NCI-H2081 (cell line): Measurements from ENCODE around the gene KRTAP5-11.
"Not testable (repeated sequence)": the region's sequence is repeated elsewhere in the genome, so short reads cannot be mapped to it uniquely, and the experiment has no call there.

Experiments
- DNase-seq, 2 experiments: peaks; one replicate each; lab custom pipeline; 2025; lab: John Stamatoyannopoulos, UW

Gene KRTAP5-11

DNA sequence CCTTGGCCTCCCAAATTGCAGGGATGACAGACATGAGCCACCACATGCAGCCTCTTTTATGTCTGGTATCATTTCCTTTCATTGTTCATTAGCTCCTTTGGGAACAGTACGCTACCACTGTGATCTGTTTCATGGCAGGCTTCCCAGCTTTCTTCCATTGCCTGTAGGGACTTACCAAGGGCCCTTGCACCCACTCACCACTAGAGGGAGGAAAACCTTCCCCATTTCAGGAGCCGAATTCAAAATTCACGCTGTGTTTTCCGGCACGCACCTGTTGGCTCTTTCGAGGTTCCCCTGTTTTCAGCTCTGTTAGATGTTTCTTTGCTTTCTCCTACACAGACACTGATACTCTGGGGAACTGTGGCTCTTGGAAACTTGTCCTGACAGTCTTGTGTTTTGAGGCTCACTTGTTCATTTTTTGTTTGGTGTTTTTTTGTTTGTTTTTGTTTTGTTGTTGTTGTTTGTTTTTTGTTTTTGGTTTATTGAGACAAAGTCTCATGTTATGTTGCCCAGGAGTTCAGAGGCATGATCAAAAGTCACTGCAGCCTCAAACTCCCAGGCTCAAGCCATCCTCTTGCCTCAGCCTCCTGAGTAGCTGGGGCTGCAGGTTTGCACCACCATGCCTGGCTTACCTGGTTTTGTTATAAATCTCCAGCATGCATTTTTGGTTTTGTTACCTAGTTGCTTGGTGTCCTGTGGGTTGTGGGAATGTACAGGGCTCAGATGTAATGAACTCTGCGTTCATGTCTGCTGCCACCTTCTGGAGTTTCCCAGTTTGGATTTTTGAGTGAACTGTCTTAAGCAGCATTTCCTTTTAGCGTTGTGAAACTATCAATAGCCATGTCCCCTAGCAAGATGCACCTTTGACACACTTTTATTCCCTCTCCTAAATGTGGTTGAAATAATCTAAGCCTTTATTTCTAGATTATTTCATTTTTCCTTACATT is 2.3 kb downstream of the KRTAP5-11 start:
- peak; percentile 52 to 75 for DNase-seq

GRCh38 chr11:71579513-71579912 is 3.2 kb downstream of the KRTAP5-11 start:
- DNase-seq: not testable (repeated sequence)

GRCh38 chr11:71577469-71578004 is 5.1 kb downstream of the KRTAP5-11 start:
- no peak for DNase-seq

DNA sequence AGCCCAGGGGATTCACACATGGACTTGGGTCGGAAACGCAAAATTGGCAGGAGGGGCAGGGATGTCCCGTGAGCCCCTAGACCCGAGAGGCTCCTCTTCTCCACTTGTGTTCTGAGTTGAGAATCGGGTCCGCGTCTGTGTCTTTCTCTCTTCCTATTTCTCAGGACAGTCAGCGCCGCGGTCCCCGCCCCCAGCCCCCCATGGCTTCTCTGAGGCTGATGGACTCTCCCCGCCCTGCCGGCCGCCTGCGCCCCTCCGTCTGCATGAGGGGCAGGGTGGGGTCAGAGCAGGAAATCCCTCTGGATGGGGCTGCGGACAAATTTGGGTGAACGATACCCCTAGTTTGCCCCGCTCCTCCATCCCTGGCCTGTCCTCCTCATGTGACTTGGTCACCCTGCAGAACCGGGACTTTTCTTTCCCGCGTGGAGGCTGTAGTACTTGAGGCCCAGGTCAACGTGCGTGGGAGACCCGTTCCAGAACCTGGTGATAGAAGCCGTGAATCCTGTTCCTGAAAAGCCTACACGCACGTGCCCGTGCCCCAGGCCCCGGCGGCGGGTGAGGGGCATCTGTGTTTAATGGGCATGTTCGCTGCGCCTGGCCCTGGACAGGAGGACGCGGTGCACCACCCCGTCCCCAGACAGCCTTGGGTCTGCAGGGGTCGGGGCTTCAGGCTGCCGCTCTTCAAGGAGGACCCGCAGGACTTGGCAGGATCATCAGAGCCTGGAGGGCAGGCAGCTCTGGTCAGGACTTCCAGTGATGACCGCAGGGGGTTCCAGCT is 5.8 kb downstream of the KRTAP5-11 start:
- not testable (repeated sequence) for DNase-seq

DNA sequence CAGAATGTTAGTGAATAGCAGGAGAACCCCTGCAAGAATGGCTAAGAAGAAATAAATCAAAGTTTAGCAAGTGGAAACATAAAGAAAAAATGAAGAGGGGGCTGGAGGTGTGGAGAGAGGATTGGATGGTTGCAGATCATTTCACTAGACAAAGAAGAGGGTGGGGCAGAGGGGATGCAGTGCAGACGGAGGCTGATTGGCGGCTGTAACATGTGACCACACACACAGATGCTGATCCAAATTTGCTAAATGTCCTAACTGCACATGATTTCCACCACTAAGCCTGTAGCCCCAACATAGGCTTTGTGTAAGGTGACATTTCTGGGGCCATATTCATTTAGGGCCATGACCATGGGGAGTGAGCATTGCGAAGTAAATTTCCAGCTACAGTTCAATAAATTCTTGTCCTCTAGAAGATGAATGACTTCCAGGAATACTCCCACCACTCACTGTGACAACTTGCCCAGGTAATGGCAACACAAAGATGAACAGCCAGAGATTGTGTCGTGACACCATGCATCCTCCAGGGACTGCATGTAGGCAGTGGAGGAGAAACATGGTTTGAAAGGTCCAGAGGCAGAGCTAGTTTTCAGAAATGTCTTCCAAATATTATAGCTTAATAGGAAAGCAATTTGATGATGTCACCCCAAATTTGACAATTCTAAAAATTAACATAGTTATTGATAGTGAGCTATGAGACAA is 6.8 kb downstream of the KRTAP5-11 start:
- no peak for DNase-seq

DNA sequence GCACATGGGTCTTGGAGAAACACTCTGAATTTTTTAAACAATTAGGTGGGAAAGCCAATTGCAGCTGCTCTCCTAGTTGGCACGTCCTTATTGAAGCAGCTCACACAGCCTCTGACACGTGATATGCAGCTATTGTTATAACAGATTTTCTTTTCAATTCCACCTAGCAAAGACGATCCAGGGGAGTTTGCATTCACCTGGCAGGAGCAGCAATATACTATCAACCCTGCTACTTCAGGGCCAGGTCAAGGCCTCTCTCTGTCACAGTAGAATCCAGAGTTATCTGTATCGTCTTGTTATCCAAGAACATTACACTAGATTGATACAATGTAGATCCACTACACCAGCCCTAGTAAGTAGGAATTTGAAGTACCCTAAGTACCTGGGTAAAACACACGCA is 8.3 kb downstream of the KRTAP5-11 start:
- no peak for DNase-seq

DNA sequence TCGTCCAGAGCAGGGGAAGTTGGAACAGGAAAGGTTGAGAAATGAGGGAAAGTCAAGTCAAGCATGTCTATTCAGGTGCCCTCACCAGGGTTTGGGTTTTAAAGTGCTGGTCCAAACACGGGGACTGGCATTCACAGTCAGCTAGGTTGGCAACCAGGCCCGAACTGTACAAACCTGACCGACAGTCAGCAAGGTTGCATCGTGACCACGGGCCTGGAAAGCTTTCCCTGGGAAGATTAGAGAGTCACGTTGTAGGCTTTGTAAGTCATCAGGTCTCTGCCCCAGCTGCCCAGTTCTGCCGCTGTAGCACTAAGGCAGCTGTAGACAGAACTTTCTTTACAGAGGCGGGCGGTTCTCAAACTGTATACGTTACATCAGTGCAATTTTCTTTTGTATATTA is 9.9 kb downstream of the KRTAP5-11 start:
- DNase-seq: no peak

- not testable (repeated sequence) for DNase-seq
Observed at GRCh38 chr11:71571101-71571850, 11.4 kb downstream of the KRTAP5-11 start.

GRCh38 chr11:71568704-71569349 is 13.8 kb downstream of the KRTAP5-11 start:
- no peak for DNase-seq

- DNase-seq: not testable (repeated sequence)
Observed at GRCh38 chr11:71567633-71568032, 15.0 kb downstream of the KRTAP5-11 start.

DNA sequence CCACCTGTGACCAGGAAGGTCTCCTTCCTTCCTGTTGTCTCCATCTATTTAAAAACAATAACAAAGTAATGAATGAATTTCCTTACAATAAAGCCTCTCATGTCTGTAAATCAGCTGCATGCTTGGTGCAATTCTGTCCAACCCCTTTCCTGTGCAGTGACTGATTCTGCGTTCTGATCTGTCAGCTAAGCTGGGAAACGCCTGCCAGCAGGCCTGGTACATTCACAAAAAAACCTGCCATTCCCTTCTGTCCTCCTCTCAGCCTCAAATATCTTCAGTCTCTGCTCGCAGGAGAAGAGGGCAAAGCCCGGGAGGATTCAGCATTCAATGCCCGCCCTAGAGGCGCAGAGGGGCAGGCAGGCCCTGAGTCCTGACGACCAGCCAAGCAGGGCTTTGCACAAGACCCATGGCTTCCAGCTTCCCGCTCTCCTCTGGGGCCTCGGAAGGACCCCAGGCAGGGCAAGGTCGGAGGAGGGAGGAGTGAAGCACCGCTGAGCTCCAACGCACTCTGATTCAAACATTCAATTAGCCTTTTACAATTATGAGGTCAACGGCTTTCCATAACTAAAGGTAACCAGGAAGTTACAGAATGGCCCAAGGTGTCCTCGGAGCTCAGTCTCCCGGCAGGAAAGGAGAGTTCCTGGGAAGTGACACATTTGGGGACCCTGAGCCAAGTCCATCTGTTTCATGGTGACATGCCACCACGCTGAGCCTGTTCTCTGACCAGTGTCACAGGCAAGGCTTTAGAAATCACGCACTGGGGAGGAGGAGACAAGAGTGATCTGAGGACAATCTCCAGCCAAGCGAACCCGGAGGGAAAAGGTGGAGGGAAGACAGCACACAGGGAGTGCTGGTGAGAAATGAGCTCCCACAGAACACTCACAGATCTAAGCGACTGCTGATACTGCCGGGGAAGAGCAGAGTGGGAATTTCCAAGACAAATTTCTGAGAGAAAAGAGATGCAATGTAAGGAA is 15.8 kb downstream of the KRTAP5-11 start:
- not testable (repeated sequence) for DNase-seq

GRCh38 chr11:71566081-71566620 is 16.5 kb downstream of the KRTAP5-11 start:
- no peak for DNase-seq

- DNase-seq: no peak
Observed at GRCh38 chr11:71565263-71565662, 17.4 kb downstream of the KRTAP5-11 start, which contains the start of gene KRTAP5-10. KRTAP5-10 (plus strand) TSS chr11:71565563; CDS start chr11:71565588, 25 bp downstream.

- no peak for DNase-seq
Observed at GRCh38 chr11:71564430-71564829, 18.2 kb downstream of the KRTAP5-11 start.

DNA sequence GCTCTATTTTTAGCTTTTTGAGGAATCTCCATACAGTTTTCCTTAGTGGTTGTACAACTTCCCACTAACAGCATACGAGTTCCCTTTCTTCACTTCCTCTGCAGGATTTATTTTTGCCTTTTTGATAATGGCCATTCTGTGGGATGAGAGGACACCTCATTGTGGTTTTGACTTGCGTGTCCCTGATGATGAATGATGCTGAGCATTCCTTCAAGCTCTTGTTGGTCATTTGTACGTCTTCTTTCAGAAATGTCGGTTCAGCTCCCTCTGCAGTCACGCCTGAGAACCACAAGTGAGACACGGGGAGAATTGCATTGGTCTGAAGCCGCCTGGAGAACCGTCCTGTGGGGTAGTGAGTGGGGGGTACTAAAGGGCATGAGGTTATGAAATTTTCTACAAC is 19.3 kb downstream of the KRTAP5-11 start:
- no peak for DNase-seq

DNA sequence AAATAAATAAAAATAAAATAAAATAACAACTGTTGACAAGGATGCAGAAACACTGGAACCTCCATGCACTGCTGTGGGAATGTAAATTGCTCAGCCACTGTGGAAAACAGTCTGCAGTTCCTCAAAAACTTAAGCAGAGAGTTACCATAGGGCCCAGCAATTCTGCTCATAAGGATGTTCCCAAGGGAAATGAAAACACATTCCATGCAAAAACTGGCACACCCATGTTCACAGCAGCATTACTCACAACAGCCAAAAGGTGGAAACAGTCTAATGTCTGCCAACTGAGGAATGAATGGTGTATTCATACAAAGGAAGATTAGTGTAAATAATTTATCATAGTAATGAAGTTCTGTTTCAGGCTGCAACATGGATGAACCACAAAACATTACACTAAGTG is 20.6 kb downstream of the KRTAP5-11 start:
- no peak for DNase-seq

- no peak for DNase-seq
Observed at GRCh38 chr11:71558996-71559395, 23.7 kb downstream of the KRTAP5-11 start.

- DNase-seq: no peak
Observed at GRCh38 chr11:71557257-71557656, 25.4 kb downstream of the KRTAP5-11 start.

GRCh38 chr11:71556018-71556417 is 26.7 kb downstream of the KRTAP5-11 start:
- no peak for DNase-seq
